ENCODE data around the gene EEF1AKMT4. TPM values are rescaled to one million over a fixed set of nuclear protein-coding genes. Genes with fewer than 3 reads are reported as not detected.

Gene EEF1AKMT4
- total RNA-seq = 6.2 and 6.5 TPM in 2 replicates

DNA sequence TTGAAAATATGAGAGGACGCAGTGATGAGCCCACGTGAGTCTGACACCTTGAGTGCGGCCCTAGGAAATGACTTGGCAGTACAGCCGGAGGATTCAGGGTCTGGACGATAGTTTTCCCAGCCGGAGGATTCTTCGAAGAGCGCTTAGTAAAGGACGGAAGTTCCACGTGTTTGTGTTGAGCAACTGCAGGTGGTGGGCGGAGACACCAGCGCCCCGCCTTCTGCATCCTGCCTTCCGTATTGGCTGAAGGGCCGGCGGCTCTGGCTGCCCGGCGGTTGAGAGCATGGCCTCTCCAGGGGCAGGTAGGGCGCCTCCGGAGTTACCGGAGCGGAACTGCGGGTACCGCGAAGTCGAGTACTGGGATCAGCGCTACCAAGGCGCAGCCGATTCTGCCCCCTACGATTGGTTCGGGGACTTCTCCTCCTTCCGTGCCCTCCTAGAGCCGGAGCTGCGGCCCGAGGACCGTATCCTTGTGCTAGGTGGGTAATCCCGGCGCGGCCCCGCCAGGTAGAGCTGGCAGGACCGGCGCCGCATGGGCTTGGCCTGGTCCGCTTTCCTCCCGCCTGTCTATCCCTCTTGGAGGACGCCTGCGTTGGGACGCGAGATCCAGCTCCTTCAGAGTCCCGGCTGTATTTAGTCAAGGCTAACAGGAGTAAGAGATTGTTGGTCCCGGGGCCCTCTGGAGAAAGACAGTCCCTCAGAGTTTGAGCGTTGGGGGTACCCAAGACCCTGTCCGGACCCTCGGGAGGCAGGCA lies at the start of gene EEF1AKMT4:
Gene EEF1AKMT4, plus strand, starts transcription at position 261 of the 755 bp plus-strand sequence. Its CDS starts 23 bp downstream, at position 284.
- intact Hi-C loops (cut with micrococcal nuclease) = loop anchor here (1.0 to 5.0 kb wide), 22 partner anchors 12 to 1249 kb away; partner anchors contain the start of genes ABCC5, ABCF3, AP2M1 and CAMK2N2

DNA sequence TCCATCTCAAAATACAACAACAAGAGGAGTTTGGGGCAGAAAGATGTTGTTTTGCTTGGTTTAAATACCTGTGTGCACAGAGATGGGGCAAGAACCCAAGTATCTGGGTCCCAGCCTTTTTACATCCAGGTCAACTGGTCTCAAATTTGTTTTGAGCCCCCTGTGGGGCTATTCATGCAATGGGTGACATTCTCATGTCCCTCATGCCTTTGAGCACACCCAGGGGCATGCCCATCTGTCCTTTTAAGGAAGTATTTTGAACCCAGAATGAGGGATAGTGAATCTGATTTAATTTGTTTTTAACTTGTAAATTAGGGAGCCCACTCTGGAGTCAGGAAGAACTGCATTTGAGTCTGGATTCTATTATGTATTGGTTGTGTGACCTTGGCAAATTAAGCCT lies 48.6 kb upstream of the EEF1AKMT4 start:
- intact Hi-C loops (cut with micrococcal nuclease) = no loop called here

DNA sequence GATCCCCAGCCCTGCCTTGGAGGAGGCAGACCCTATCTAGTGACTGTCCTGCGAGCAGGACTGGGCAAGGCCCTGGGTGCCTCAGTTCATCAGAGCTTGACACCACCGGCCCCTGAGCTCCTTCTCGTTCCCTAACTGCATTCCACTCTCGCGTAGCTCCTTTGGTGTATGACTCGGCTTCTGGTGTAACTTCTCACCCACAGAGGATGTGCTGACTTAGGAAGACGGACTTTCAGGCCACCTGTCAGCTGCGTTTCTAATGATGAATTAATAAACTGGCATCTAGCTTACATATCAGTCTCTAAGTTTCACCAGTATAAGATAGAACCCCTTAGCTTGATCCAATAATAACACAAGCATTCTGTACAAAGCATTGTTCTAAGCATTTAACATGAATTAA lies 45.9 kb upstream of the EEF1AKMT4 start:
- intact Hi-C loops (cut with micrococcal nuclease) = no loop called here

DNA sequence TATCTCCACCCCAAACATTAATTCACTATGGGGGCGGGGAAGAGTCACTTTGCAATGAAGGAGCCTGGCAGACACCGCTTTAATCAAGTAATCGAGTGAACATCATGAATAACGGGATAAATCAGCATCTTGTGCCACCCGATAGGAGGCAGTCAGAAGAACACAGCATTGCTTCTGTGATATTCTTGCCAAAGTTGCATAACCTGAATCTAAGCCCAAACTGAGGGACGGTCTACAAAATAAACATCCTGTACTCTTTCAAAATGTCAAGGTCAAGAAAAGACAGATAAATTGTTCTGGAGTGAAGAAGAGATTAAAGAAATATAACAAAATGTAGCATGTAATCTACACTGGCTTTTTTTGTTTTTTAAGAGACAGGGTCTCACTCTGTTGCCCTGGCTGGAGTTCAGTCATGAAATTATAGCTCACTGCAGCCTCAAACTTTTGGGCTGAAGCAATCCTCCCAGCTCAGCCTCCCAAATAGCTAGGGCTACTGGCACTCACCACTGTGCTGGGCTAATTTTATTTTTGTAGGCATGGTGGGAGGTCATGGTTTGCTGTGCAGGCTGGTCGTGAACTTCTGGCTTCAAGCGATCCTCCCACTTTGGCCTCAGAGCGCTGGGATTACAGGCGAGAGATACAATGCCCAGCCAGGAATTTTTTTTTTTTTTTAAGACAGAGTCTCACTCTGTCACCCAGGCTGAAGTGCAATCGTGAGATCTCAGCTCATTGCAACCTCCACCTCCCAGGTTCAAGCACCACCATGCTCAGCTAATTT lies 40.1 kb upstream of the EEF1AKMT4 start:
- intact Hi-C loops (cut with micrococcal nuclease) = no loop called here

DNA sequence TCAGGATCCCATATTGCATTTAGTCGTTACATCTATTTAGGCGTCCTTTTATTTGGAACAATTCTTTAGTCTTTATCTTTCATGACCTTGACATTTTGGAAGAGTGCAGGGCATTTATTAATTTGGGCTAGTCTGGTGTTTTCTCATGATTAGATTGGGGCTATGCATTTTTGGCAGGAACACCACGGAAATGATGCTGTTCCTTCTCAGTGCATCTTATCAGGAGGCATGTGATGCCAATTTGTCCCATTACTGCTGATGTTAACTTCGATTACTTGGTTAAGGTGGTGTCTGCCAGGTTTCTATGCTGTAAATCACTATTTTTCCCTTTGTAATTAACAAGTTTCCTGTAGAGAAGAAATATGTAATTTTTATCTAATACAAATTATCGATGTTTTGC lies 38.2 kb upstream of the EEF1AKMT4 start:
- intact Hi-C loops (cut with micrococcal nuclease) = no loop called here

DNA sequence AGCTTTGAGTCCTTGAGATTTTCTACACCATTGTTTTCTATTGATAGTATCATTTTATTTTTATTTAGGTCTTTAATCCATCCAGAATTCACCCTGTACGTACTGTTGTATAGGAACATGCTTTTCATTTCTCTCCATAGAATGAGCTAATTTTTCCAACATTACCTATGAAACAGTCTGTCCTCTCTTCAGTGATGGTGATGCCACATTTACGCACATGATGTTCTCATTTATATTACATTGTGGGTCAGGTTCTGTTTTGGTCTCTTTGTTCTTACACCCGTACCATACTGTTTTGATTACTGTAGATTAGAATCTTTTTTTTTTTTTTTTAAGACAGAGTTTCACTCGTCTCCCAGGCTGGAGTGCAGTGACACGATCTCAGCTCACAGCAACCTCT lies 37.8 kb upstream of the EEF1AKMT4 start:
- intact Hi-C loops (cut with micrococcal nuclease) = no loop called here

DNA sequence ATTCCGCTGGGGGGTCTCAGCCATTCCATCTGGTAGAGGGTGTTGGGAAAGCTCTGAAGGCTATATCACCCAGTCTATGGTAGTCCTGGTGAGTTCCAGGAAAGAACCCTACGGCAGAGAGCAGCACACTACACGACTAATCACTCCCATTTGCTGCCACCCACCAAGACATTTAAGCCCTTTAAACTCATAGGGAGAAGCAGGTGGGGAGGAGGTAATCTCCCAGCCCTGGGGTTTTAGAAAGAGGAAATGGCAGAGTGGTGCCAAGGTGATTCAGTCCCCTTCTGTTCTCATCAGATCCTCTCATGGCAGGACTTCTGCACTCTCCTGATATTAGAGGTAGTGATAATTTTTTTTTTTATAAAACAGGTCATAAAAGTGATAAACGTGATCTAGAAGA lies 30.7 kb upstream of the EEF1AKMT4 start:
- intact Hi-C loops (cut with micrococcal nuclease) = no loop called here

DNA sequence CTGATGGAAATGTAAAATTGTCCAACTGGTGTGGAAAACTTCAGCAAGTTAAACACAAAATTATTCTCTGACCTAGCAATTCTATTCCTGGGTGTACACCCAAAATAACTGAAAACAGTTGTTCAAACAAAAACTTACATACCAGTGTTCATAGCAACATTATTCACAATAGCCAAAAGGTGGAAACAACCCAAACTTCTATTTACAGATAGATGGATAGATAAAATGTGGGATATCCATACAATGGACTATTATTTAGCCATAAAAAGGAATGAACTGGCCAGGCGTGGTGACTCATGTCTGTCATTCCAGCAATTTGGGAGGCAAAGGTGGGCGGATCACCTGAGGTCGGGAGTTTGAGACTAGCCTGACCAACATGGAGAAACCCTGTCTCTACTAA lies 27.0 kb upstream of the EEF1AKMT4 start:
- intact Hi-C loops (cut with micrococcal nuclease) = no loop called here

DNA sequence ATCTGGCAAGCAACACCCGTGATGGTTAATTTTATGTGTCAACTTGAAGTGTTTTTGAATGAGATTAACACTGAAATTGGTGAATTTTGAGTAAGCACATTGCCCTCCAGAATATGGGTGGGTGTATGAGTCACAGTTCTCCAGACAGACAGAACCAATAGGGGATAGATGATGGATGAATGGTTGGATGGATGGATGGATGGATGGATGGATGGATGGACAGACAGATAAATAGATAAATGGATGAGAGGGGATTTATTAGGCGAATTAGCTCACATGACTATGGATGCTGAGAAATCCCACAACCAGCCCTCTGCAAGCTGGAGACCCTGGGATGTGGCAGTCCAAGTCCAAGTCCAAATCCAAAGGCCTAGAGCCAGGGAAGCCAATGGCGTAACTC lies 25.5 kb upstream of the EEF1AKMT4 start:
- intact Hi-C loops (cut with micrococcal nuclease) = no loop called here

DNA sequence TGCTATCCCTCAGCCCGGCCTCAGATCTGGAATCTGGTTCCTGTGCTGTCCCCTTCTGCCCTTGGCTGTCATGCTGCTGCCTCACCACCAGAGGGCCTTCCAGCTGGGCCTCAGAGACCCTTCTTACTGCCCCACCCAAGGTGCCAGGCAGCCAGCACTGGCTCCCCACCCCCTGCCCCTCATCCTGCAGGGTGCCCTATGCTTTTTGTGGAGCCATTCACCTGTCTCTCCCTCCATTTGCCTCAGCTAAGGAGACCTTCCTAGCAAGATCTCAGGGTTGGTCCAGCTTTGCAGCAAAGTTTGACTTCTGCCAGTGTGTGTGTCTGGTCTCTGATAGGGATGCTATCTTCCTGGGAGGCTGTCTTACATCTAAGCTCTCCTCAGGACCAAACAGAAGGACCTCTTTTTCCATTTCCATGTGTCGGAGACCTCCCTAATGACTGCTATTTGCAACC lies 22.0 kb upstream of the EEF1AKMT4 start:
- intact Hi-C loops (cut with micrococcal nuclease) = loop anchor here (1.0 to 5.0 kb wide), 4 partner anchors 23 to 315 kb away; partner anchors contain the start of gene CAMK2N2

DNA sequence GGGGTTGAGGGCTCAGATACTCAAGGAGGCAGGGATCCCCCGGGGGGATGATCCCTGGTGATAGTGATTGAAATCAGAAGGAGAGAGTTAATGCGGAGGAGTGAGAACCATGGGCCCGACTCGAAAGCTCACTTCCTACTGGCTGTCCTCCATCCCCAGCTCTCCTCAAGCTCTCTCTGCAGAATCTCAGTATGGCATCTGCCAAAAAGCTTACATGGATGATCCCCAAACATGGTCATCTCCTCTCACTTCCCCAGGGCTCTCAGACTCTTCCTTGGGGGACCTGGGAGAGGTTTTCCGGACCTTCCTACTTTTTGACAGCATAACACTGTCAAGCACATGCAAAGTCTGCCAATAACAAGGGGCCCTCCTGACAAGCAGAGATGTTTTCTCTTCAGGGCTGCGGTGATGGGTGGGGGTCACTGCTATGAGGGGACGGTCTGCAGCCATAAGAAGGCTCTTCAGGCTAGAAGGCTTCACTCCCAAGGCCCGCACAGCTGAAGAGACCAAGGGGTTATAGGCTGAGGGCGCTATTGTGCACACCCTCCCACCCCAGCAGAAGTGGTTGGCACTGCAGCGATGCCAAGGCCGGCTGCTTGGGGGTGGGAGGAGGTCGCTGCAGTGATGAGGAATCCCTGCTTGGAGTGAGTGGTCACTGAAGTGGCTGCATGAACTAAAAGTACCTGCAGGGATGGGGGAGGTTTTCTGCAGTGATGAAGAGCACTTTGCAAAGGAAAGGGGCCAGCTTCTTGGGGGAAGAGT lies 20.9 kb upstream of the EEF1AKMT4 start:
- intact Hi-C loops (cut with micrococcal nuclease) = loop anchor here (1.0 to 5.0 kb wide), 3 partner anchors 34 to 314 kb away; partner anchors contain the start of gene CAMK2N2

DNA sequence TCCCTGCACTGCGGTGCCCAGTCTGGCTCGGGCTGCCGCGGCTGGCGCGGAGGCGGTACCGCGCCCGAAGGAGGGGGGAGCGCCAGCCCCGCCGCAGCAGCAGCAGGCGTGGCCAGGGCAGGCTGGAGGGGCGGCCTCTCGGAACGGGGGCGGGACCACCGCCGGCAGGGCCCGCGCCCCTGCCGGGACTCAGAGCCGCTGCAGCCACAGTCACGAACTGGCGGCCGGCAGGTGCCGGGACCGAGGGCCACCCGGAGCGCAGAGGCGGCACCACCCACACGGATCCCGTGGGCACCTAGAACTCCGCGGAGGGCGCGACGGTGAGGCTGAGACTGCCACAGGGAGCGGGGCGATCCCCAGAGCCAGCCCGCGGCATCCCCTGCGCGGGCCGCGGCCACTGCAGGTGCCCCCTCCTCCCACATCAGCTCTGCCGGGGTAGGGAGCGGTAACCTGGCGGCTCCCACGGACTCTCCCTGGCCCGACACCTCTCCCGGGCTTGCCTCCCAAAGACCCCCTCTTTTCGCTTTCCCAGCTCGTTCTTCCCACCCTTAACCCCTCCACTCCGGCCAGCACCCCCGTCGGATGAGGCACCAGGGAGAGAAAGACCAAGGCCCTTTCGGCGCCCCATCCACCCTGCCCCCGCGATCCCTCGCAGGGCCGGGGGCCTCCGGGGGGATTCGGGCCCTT lies 19.9 kb upstream of the EEF1AKMT4 start, which contains the start of gene VWA5B2:
Gene VWA5B2, plus strand, starts transcription at position 192 of the 687 bp plus-strand sequence. CDS start 944 bp downstream, outside the sequence.
- intact Hi-C loops (cut with micrococcal nuclease) = loop anchor here (1.0 to 5.0 kb wide), 3 partner anchors 33 to 313 kb away; partner anchors contain the start of gene CAMK2N2

DNA sequence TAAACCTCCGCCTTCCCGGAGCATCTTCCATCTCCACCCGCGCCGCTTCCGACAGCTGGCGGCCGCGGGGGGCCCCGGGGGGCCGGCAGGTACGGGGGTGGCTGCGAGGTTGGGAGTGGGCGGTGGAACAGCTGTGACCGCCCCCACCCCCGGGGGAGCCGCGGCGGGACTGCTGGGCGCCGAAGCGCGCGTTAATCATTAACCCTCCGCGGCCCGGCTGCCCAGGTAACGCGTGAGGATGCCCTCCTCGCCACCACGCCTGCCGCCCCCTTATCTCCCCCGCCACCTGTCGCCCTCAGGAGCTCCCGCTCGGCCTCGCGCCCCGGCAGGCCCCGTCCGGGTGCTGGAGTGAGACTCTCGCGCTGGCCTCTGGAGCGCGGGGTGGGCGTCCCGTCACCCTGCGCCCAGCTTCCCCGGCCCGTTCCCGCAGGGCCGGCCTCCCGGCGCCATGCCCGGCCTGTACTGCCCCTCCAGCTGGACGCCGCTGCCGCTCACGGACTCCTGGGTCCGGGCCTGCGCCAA lies 19.3 kb upstream of the EEF1AKMT4 start:
- intact Hi-C loops (cut with micrococcal nuclease) = no loop called here

DNA sequence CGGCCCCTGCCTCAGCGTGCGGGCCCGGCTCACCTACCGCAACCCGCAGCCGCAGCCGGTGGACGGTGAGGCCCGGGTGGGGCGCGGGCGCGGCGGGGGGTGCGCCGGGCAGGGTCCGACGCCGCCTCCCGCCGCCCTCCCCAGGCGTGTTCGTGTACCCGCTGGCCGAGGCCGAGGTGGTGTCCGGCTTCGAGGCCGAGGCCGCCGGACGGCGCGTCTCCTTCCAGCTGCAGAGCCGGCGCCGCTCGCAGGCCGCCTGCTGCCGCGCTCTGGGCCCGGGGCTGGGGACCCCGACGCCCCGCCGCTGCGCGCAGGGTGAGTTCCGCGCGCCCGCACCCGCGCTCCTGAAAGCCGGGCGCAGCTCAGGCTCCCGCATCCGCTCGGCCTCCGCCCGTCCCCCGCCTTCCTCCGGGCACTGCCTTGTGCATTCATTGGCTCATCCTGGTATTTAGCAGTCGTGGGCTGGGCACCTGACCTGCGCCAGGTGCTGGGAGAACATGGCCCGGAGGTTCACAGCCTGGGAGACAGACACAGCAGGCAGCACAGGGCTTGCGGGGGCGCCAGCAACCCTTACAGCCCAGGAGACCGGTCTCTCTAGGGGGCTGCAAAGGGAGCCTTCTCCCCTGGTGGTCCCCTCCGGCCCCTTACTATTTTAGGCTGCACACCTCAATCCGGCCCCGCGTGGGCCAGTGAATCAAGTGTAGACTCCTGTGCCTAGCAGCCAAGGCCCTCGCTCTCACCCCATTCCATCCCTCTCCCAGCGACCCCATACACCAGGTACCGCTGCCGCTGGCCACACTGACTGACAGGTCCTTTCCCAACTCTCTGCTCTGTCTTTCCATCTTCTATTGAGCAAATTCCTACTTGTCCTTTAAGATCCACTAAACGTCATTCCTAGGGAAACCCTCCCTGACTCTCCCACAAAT lies 18.6 kb upstream of the EEF1AKMT4 start:
- intact Hi-C loops (cut with micrococcal nuclease) = no loop called here

DNA sequence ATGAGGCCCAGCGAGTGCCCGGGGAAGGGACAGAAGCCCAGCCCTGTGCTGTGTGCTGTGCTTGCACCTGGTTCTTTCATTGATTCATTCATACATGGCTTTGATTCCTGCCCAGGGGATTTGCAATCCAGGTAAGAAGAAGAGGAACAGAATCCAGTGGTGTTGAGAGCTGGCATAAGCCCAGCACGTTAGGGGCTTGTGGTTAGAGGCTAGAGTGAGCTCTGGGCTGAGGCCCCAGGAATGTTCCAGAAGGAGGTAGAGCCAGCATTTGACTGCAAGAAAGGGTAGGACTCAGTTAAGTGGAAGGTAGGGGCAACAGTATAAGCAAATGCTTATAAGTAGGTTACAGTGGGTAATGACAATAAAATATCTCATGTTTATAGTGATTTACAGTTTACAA lies 17.8 kb upstream of the EEF1AKMT4 start:
- intact Hi-C loops (cut with micrococcal nuclease) = no loop called here

DNA sequence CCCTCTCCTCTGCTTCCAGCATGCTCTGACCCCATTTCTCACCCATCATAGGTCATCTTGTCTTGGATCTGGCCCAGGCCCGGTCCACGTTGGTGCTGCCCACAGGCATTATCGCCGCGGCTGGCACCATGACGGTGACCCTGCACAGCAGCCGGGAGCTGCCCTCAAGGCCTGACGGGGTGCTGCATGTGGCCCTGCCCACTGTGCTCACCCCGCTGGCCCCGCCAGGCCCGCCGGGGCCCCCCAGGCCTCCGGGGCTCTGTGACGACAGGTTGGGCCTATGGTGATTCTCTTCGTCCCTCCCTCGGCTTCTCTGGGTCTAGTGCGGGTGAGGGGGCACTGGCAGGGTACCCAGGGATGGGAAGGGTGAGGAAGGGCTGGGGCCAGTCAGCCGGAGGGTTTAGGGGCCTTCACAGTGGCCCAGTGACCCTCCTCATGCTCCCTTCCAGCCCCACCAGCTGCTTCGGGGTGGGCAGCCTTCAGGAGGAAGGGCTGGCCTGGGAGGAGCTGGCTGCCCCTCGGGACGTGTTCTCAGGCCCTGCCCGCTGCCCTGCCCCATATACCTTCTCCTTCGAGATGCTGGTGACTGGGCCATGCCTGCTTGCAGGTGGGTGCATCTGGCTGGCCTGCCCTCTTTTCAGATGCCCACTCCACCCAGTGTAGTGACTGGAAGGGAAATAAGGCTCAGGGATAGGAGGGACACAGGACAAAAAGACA lies 16.2 kb upstream of the EEF1AKMT4 start:
- intact Hi-C loops (cut with micrococcal nuclease) = no loop called here

DNA sequence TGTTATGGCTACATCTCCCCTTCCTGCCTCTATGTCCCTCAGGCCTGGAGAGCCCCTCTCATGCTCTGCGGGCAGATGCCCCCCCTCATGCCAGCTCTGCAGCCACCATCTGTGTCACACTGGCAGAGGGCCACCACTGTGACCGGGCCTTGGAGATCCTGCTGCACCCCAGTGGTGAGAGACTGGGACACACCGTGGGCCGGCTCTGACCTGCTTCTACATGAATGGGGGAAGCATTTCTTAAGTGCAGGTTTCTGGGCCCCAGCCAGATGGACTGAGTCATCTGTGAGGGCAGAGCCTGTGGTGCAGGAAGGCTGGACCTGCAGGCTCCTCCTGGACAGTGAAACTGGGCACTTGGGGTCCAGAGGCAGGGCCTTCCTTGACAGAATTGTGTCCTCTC lies 15.2 kb upstream of the EEF1AKMT4 start:
- intact Hi-C loops (cut with micrococcal nuclease) = no loop called here

DNA sequence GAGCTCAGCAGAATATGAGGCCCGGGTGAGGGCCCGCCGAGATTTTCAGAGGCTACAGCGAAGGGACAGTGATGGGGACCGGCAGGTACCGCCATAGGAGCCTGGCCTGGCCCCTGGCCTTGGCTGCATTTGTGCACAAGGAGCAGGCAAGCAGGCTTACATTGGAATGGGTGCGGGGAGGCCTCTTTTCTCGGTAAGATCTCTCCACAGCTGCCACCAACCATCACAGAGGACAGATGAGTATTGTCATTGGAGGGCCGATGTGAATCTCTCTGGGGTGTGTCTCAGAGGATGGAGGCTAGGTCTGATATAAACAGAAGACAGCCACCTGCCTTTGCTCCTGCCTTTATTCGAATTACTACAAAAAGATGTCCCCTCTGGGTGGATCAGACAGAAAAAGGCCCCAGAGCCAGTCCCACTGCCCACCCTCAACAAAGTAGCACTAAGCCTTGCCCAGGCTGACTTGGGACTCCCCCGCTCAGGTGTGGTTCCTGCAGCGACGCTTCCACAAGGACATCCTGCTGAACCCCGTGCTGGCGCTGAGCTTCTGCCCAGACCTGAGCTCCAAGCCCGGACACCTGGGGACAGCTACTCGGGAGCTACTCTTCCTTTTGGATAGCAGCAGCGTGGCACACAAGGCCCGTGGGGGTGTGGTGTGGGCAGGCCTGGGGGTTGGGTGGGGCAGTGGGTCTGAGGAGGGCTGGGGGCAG lies 14.6 kb upstream of the EEF1AKMT4 start:
- intact Hi-C loops (cut with micrococcal nuclease) = no loop called here
